SK-N-SH (cell line): ENCODE results near the gene B4GALNT3. TPM values are rescaled to one million over a fixed set of nuclear protein-coding genes. Genes with fewer than 3 reads are reported as not detected.

Experiments used
- CHD2 ChIP-seq: fragments of 150-350 bp; IDR thresholded peaks from 2 replicates; pipeline ENCODE4 v1.6.1; 2018; ENCODE audit warnings: low read length; ENCODE audit not compliant: partially characterized antibody
- ELF1 ChIP-seq: IDR thresholded peaks from 2 replicates; pipeline ENCODE4 v1.4.0; 2012
- EP300 ChIP-seq, 2 experiments: IDR thresholded peaks; 2 replicates each; pipeline versions ENCODE4 v1.4.0 to v1.6.1; 2012; ENCODE audit warnings: borderline replicate concordance in 1 of 2, low read depth in 1 of 2, low read length in 1 of 2
- EZH2phosphoT487 ChIP-seq: fragments of 200-600 bp; sonication (generic); IDR thresholded peaks from 2 replicates; pipeline ENCODE4 v1.6.1; 2017; ENCODE audit warnings: low read depth, mixed run types, mild to moderate bottlenecking, antibody characterized with exemption, moderate library complexity, borderline replicate concordance
- FOSL2 ChIP-seq: IDR thresholded peaks from 2 replicates; pipeline ENCODE4 v1.4.0; 2012; ENCODE audit warnings: low read depth, mild to moderate bottlenecking, moderate library complexity, borderline replicate concordance
- FOXJ3 ChIP-seq: sonication (generic); formaldehyde crosslinking; IDR thresholded peaks from 2 replicates; pipeline ENCODE4 v1.5.1; 2020; ENCODE audit warnings: mild to moderate bottlenecking, missing genetic modification reagents
- FOXM1 ChIP-seq: IDR thresholded peaks from 2 replicates; pipeline ENCODE4 v1.4.0; 2012; ENCODE audit warnings: low read depth, mild to moderate bottlenecking
- GABPA ChIP-seq: IDR thresholded peaks from 2 replicates; pipeline ENCODE4 v1.4.0; 2012; ENCODE audit warnings: low read depth, mild to moderate bottlenecking
- GATA2 ChIP-seq: sonication (generic); formaldehyde crosslinking; IDR thresholded peaks from 2 replicates; pipeline ENCODE4 v1.5.0; 2020; ENCODE audit warnings: mild to moderate bottlenecking, missing genetic modification reagents
- IRF3 ChIP-seq: fragments of 150-350 bp; IDR thresholded peaks from 2 replicates; pipeline ENCODE4 v1.6.1; 2016; ENCODE audit warnings: mild to moderate bottlenecking, low read depth, low read length
- JUND ChIP-seq: IDR thresholded peaks from 2 replicates; pipeline ENCODE4 v1.4.0; 2012
- MEF2A ChIP-seq: IDR thresholded peaks from 2 replicates; pipeline ENCODE4 v1.4.0; 2012; ENCODE audit warnings: low read depth, borderline replicate concordance
- MXI1 ChIP-seq: IDR thresholded peaks from 2 replicates; pipeline ENCODE4 v1.6.1; 2012; ENCODE audit warnings: mild to moderate bottlenecking, low read depth, low read length, improper control_type of control experiment
- NFIC ChIP-seq: IDR thresholded peaks from 2 replicates; pipeline ENCODE4 v1.4.0; 2012; ENCODE audit warnings: borderline replicate concordance
- NRF1 ChIP-seq: IDR thresholded peaks from 2 replicates; pipeline ENCODE4 v1.6.1; 2012; ENCODE audit warnings: low read depth, mild to moderate bottlenecking, low read length
- PBX3 ChIP-seq: IDR thresholded peaks from 2 replicates; pipeline ENCODE4; 2012
- RCOR1 ChIP-seq: fragments of 150-350 bp; IDR thresholded peaks from 2 replicates; pipeline ENCODE4 v1.6.1; 2017; ENCODE audit warnings: antibody characterized with exemption, low read length
- REST ChIP-seq: IDR thresholded peaks from 2 replicates; pipeline ENCODE4 v1.6.1; 2012; ENCODE audit warnings: mild to moderate bottlenecking, low read depth, low read length, moderate library complexity
- RFX5 ChIP-seq: IDR thresholded peaks from 2 replicates; pipeline ENCODE4 v1.6.1; 2012; ENCODE audit warnings: mild to moderate bottlenecking, improper control_type of control experiment, low read length
- RXRA ChIP-seq: IDR thresholded peaks from 2 replicates; pipeline ENCODE4 v1.4.0; 2012; ENCODE audit warnings: low read depth, mild to moderate bottlenecking, borderline replicate concordance
- SIN3A ChIP-seq: IDR thresholded peaks from 2 replicates; pipeline ENCODE4 v1.6.1; 2012; ENCODE audit warnings: low read depth, mild to moderate bottlenecking, low read length, moderate library complexity, borderline replicate concordance
- TAF1 ChIP-seq: IDR thresholded peaks from 2 replicates; pipeline ENCODE4 v1.6.1; 2012; ENCODE audit warnings: low read depth, mild to moderate bottlenecking, low read length, moderate library complexity, borderline replicate concordance
- TCF12 ChIP-seq: IDR thresholded peaks from 2 replicates; pipeline ENCODE4 v1.4.0; 2012
- YY1 ChIP-seq: IDR thresholded peaks from 2 replicates; pipeline ENCODE4 v1.4.0; 2012; ENCODE audit warnings: low read depth, mild to moderate bottlenecking
- ZBTB33 ChIP-seq: IDR thresholded peaks from 2 replicates; pipeline ENCODE4 v1.4.0; 2012; ENCODE audit warnings: low read depth, borderline replicate concordance
- polyA plus RNA-seq, 3 experiments: library from polyadenylated mRNA; depleted of rRNA; stranded (reverse); fragments of >200 nt; gene quantifications; 2 replicates each; pipeline ENCODE4 v1.2.3, GENCODE V29; 2012

Gene B4GALNT3
- polyA plus RNA-seq, 1 of the 3 experiments (the other 2 are of a cell fraction), result 0.53 TPM

GRCh38 chr12:591167-592023, 131.7 kb downstream of the B4GALNT3 start (continued):
- TF ChIP-seq RXRA (no peak), NRF1 (no peak), ZBTB33 (no peak), EZH2phosphoT487 (no peak), FOSL2 (no peak), GATA2 (peak; percentile 96), FOXM1 (no peak), RCOR1 (peak; percentile 64; the same call in 1 of the 2 replicates), NFIC (no peak), TAF1 (no peak), TCF12 (peak; percentile 26; the same call in 1 of the 2 replicates), YY1 (no peak), PBX3 (no peak), IRF3 (no peak), FOXJ3 (CRISPR knock-in tag) (peak; percentile 97), JUND (no peak), MXI1 (peak; percentile 61; the same call in 1 of the 2 replicates), GABPA (no peak), SIN3A (no peak), CHD2 (peak; percentile 70), MEF2A (no peak), EP300 (IDR thresholded peaks at IDR 0.05; ENCODE audit: borderline replicate concordance in 1 of 2, low read depth in 1 of 2, low read length in 1 of 2) (peak in 1 of 2 experiments; percentile 93; a peak in 2 of 4 replicates), REST (no peak), ELF1 (no peak), RFX5 (no peak)
- TF ChIP-seq, all 33 proteins: peak for 10
